Measurements from ENCODE around the gene CTIF.

DNA sequence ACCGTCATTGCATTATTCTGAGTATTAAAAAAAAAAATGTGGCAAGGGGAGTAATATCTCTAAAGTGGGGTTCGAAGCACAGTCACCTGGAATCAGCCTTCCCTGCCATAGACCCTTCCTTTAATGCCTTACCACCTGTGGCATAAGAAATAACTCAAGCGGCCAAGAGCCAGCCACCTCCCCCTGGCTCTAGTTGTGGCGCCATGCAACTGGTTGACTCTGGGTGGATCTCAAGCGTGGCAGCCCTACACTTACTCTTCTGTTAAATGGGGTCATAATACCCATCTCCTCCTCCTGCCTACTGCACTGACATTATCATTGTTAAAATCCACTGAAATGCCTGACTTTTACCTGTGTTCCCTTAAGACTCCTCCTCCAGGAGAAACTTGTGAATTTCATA, 236.1 kb downstream of the CTIF start:
- TF ChIP-seq, protein P1, sequence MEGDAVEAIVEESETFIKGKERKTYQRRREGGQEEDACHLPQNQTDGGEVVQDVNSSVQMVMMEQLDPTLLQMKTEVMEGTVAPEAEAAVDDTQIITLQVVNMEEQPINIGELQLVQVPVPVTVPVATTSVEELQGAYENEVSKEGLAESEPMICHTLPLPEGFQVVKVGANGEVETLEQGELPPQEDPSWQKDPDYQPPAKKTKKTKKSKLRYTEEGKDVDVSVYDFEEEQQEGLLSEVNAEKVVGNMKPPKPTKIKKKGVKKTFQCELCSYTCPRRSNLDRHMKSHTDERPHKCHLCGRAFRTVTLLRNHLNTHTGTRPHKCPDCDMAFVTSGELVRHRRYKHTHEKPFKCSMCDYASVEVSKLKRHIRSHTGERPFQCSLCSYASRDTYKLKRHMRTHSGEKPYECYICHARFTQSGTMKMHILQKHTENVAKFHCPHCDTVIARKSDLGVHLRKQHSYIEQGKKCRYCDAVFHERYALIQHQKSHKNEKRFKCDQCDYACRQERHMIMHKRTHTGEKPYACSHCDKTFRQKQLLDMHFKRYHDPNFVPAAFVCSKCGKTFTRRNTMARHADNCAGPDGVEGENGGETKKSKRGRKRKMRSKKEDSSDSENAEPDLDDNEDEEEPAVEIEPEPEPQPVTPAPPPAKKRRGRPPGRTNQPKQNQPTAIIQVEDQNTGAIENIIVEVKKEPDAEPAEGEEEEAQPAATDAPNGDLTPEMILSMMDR (IDR thresholded peaks at IDR 0.05): no peak
- TF ChIP-seq POLR2AphosphoS5 (IDR thresholded peaks at IDR 0.05): no peak

All from transverse colon (tissue), 4 donors.